GM12878 (cell line): ENCODE measurements around the gene RAD51B. TPM values are rescaled to one million over a fixed set of nuclear protein-coding genes. Genes with fewer than 3 reads are reported as not detected.

Experiments used
- BACH1 ChIP-seq: fragments of 450-650 bp; IDR thresholded peaks from 2 replicates; pipeline ENCODE4 v1.6.1; 2017; ENCODE audit warnings: mild to moderate bottlenecking, borderline replicate concordance
- HDGF ChIP-seq: fragments of 450-650 bp; IDR thresholded peaks from 2 replicates; pipeline ENCODE4 v1.6.1; 2016; ENCODE audit warnings: antibody characterized with exemption
- JUND ChIP-seq: IDR thresholded peaks from 2 replicates; pipeline ENCODE4 v1.6.1; 2012; ENCODE audit warnings: low read depth, mild to moderate bottlenecking, low read length, improper control_type of control experiment, moderate library complexity
- KLF5 ChIP-seq: fragments of 450-650 bp; IDR thresholded peaks from 2 replicates; pipeline ENCODE4 v1.6.1; 2014; ENCODE audit warnings: mild to moderate bottlenecking; ENCODE audit not compliant: partially characterized antibody
- MYB ChIP-seq: fragments of 150-350 bp; IDR thresholded peaks from 2 replicates; pipeline ENCODE4 v1.6.1; 2014; ENCODE audit warnings: mild to moderate bottlenecking, low read depth, low read length, borderline replicate concordance
- NFXL1 ChIP-seq: fragments of 450-650 bp; IDR thresholded peaks from 2 replicates; pipeline ENCODE4 v1.6.1; 2017; ENCODE audit warnings: antibody characterized with exemption, mild to moderate bottlenecking, borderline replicate concordance
- RAD21 ChIP-seq: IDR thresholded peaks from 2 replicates; pipeline ENCODE4 v1.6.1; 2011; ENCODE audit warnings: mild to moderate bottlenecking, low read depth, low read length, moderate library complexity; ENCODE audit not compliant: insufficient read depth
- RCOR1 ChIP-seq: conservative IDR thresholded peaks from 2 replicates; pipeline ENCODE4 v1.6.1; 2012; ENCODE audit warnings: low read depth, low read length, improper control_type of control experiment
- SMAD5 ChIP-seq: IDR thresholded peaks from 2 replicates; pipeline ENCODE4 v1.6.1; 2016; ENCODE audit warnings: antibody characterized with exemption, low read depth
- SREBF1 ChIP-seq: IDR thresholded peaks from 2 replicates; pipeline ENCODE4 v1.6.1; 2012; ENCODE audit warnings: mild to moderate bottlenecking, low read length
- TBL1XR1 ChIP-seq: IDR thresholded peaks from 2 replicates; pipeline ENCODE4 v1.6.1; 2012; ENCODE audit warnings: low read depth, low read length, improper control_type of control experiment
- YBX1 ChIP-seq: fragments of 450-650 bp; IDR thresholded peaks from 2 replicates; pipeline ENCODE4 v1.6.1; 2016; ENCODE audit warnings: antibody characterized with exemption
- YY1 ChIP-seq: IDR thresholded peaks from 2 replicates; pipeline ENCODE4 v1.6.1; 2011; ENCODE audit warnings: low read depth, mild to moderate bottlenecking, low read length
- ZBED1 ChIP-seq: IDR thresholded peaks from 2 replicates; pipeline ENCODE4 v1.6.1; 2016; ENCODE audit warnings: borderline replicate concordance
- ZNF24 ChIP-seq: fragments of 450-650 bp; IDR thresholded peaks from 2 replicates; pipeline ENCODE4 v1.6.1; 2017; ENCODE audit warnings: antibody characterized with exemption, mild to moderate bottlenecking
- polyA plus RNA-seq, 11 experiments: library from polyadenylated mRNA; depleted of rRNA in 4 of 11; unstranded in 6 of 11; stranded (reverse) in 5 of 11; fragments of >200 nt; fragmentation: Nextera tagmentation in 4 of 11; fragmentation: Illumina TruSeq in 1 of 11; extraction: Ambion mirVana in 4 of 11; extraction: Trizol in 1 of 11; gene quantifications; 1 replicate in 1 of 11; 2 replicates in 10 of 11; pipeline versions ENCODE4 v1.2.1 to v1.2.3, GENCODE V29; 2011 to 2016; ENCODE audit warnings: inconsistent platforms in 2 of 11, missing spikeins in 2 of 11, low read depth in 1 of 11
- total RNA-seq, 4 experiments: library from RNA; depleted of rRNA in 3 of 4; stranded (reverse); fragments of >200 nt in 3 of 4; fragmentation: Illumina TruSeq in 1 of 4; extraction: Trizol in 1 of 4; gene quantifications; 2 replicates each; pipeline versions ENCODE4 v1.2.1 to v1.2.3, GENCODE V29; 2013 to 2021
- TF ChIP-seq, protein P1 (sequence below): IDR thresholded peaks from 2 replicates; pipeline ENCODE4 v1.6.1; 2012; ENCODE audit warnings: improper control_type of control experiment, low read depth, low read length; ENCODE audit not compliant: insufficient replicate concordance
- TF ChIP-seq, protein P2 (sequence below): fragments of 450-650 bp; formaldehyde crosslinking; IDR thresholded peaks from 2 replicates; pipeline ENCODE4 v1.4.0; 2022; ENCODE audit warnings: mild to moderate bottlenecking, moderate library complexity
- TF ChIP-seq, protein P3 (sequence below): fragments of 450-650 bp; IDR thresholded peaks from 2 replicates; pipeline ENCODE4 v1.6.1; 2016; ENCODE audit warnings: mild to moderate bottlenecking
- TF ChIP-seq, protein P4 (sequence below): fragments of 450-650 bp; IDR thresholded peaks from 2 replicates; pipeline ENCODE4 v1.6.1; 2017; ENCODE audit warnings: antibody characterized with exemption, mild to moderate bottlenecking, moderate library complexity

The RAD51B gene
- total and polyA plus RNA-seq, 10 of the 15 experiments (the other 5 are each of a cell fraction or from before 2014, with no cell fraction given), result 9.8 to 26.8 (median 21.3) TPM

DNA sequence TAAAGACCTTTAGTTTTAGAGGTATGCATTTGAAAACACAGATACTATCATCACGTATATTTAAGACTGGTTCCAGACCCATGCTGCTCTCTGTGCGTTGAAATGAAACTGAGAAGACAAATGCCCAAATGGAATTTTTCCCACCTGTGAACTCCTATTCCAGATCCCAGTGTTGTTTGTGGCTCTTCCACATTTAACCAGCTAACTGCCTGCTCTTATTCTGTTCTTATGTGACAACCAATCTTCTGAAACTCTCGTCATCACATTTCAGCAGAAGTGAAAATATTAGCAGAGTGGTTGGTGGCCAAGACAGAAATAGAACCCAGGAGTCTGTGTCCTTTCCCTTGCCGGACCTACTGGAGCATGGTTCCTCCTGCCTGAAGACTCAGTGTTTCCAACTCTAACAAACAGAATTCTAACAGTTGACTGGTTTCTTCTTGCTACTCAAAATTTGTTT is 460.2 kb downstream of the RAD51B start (continued):
- TF ChIP-seq, protein P1, sequence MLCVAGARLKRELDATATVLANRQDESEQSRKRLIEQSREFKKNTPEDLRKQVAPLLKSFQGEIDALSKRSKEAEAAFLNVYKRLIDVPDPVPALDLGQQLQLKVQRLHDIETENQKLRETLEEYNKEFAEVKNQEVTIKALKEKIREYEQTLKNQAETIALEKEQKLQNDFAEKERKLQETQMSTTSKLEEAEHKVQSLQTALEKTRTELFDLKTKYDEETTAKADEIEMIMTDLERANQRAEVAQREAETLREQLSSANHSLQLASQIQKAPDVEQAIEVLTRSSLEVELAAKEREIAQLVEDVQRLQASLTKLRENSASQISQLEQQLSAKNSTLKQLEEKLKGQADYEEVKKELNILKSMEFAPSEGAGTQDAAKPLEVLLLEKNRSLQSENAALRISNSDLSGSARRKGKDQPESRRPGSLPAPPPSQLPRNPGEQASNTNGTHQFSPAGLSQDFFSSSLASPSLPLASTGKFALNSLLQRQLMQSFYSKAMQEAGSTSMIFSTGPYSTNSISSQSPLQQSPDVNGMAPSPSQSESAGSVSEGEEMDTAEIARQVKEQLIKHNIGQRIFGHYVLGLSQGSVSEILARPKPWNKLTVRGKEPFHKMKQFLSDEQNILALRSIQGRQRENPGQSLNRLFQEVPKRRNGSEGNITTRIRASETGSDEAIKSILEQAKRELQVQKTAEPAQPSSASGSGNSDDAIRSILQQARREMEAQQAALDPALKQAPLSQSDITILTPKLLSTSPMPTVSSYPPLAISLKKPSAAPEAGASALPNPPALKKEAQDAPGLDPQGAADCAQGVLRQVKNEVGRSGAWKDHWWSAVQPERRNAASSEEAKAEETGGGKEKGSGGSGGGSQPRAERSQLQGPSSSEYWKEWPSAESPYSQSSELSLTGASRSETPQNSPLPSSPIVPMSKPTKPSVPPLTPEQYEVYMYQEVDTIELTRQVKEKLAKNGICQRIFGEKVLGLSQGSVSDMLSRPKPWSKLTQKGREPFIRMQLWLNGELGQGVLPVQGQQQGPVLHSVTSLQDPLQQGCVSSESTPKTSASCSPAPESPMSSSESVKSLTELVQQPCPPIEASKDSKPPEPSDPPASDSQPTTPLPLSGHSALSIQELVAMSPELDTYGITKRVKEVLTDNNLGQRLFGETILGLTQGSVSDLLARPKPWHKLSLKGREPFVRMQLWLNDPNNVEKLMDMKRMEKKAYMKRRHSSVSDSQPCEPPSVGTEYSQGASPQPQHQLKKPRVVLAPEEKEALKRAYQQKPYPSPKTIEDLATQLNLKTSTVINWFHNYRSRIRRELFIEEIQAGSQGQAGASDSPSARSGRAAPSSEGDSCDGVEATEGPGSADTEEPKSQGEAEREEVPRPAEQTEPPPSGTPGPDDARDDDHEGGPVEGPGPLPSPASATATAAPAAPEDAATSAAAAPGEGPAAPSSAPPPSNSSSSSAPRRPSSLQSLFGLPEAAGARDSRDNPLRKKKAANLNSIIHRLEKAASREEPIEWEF, result peak; percentile 62
- TF ChIP-seq RAD21 (0 out of 2 replicates have a peak, but pooled peaks have one; percentile 16), ZNF24 (0 out of 2 replicates have a peak, but pooled peaks have one; percentile 39), ZBED1 (peak; percentile 93), SMAD5 (peak; percentile 80), HDGF (no peak), TBL1XR1 (peak; percentile 95), BACH1 (peak; percentile 90; the same call in 1 of the 2 replicates), KLF5 (peak; percentile 32), RCOR1 (no peak; the same call in 1 of the 2 replicates), YBX1 (no peak), NFXL1 (no peak), MYB (0 out of 2 replicates have a peak, but pooled peaks have one; percentile 50), YY1 (peak; percentile 59; the same call in 1 of the 2 replicates), JUND (peak; percentile 9; the same call in 1 of the 2 replicates), SREBF1 (no peak)
- TF ChIP-seq, protein P2, sequence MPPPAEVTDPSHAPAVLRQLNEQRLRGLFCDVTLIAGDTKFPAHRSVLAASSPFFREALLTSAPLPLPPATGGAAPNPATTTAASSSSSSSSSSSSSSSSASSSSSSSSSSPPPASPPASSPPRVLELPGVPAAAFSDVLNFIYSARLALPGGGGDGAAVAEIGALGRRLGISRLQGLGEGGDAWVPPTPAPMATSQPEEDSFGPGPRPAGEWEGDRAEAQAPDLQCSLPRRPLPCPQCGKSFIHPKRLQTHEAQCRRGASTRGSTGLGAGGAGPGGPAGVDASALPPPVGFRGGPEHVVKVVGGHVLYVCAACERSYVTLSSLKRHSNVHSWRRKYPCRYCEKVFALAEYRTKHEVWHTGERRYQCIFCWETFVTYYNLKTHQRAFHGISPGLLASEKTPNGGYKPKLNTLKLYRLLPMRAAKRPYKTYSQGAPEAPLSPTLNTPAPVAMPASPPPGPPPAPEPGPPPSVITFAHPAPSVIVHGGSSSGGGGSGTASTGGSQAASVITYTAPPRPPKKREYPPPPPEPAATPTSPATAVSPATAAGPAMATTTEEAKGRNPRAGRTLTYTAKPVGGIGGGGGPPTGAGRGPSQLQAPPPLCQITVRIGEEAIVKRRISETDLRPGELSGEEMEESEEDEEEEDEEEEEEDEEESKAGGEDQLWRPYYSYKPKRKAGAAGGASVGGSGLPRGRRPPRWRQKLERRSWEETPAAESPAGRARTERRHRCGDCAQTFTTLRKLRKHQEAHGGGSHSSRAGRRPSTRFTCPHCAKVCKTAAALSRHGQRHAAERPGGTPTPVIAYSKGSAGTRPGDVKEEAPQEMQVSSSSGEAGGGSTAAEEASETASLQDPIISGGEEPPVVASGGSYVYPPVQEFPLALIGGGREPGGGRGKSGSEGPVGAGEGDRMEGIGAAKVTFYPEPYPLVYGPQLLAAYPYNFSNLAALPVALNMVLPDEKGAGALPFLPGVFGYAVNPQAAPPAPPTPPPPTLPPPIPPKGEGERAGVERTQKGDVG (CRISPR knock-in tag), result no peak
- TF ChIP-seq, protein P3, sequence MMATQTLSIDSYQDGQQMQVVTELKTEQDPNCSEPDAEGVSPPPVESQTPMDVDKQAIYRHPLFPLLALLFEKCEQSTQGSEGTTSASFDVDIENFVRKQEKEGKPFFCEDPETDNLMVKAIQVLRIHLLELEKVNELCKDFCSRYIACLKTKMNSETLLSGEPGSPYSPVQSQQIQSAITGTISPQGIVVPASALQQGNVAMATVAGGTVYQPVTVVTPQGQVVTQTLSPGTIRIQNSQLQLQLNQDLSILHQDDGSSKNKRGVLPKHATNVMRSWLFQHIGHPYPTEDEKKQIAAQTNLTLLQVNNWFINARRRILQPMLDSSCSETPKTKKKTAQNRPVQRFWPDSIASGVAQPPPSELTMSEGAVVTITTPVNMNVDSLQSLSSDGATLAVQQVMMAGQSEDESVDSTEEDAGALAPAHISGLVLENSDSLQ, result peak; percentile 71
- TF ChIP-seq, protein P4, sequence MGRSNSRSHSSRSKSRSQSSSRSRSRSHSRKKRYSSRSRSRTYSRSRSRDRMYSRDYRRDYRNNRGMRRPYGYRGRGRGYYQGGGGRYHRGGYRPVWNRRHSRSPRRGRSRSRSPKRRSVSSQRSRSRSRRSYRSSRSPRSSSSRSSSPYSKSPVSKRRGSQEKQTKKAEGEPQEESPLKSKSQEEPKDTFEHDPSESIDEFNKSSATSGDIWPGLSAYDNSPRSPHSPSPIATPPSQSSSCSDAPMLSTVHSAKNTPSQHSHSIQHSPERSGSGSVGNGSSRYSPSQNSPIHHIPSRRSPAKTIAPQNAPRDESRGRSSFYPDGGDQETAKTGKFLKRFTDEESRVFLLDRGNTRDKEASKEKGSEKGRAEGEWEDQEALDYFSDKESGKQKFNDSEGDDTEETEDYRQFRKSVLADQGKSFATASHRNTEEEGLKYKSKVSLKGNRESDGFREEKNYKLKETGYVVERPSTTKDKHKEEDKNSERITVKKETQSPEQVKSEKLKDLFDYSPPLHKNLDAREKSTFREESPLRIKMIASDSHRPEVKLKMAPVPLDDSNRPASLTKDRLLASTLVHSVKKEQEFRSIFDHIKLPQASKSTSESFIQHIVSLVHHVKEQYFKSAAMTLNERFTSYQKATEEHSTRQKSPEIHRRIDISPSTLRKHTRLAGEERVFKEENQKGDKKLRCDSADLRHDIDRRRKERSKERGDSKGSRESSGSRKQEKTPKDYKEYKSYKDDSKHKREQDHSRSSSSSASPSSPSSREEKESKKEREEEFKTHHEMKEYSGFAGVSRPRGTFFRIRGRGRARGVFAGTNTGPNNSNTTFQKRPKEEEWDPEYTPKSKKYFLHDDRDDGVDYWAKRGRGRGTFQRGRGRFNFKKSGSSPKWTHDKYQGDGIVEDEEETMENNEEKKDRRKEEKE, result no peak
